Esophagus (tissue), 2 donors: Measurements from ENCODE around the gene DUS3L. TPM values are rescaled to one million over a fixed set of nuclear protein-coding genes. Genes with fewer than 3 reads are reported as not detected.

Source experiments
- H3K27ac ChIP-seq, 2 donors: one replicate each; pipeline ENCODE4 v1.5.1; 2013; ENCODE audit warnings: low read depth in 2 of 2, mild to moderate bottlenecking in 2 of 2, inconsistent platforms in 1 of 2, low read length in 1 of 2, moderate library complexity in 1 of 2
- H3K27me3 ChIP-seq, 2 donors: one replicate each; pipeline ENCODE4 v1.6.1; 2013; ENCODE audit warnings: low read length in 2 of 2, control low read depth in 1 of 2, mild to moderate bottlenecking in 1 of 2; ENCODE audit not compliant: insufficient read depth in 2 of 2, control insufficient read depth in 1 of 2
- H3K36me3 ChIP-seq, 2 donors: one replicate each; pipeline ENCODE4 v1.6.1; 2013; ENCODE audit warnings: low read length in 1 of 2; ENCODE audit not compliant: control insufficient read depth in 2 of 2, insufficient read depth in 2 of 2
- H3K4me1 ChIP-seq, 2 donors: one replicate each; pipeline ENCODE4 v1.6.1; 2013; ENCODE audit warnings: low read length in 1 of 2; ENCODE audit not compliant: control insufficient read depth in 2 of 2, insufficient read depth in 2 of 2
- H3K4me3 ChIP-seq, 2 donors: one replicate each; pipeline ENCODE4 v1.5.1; 2013; ENCODE audit warnings: low read length in 2 of 2, mild to moderate bottlenecking in 2 of 2, low read depth in 1 of 2, moderate library complexity in 1 of 2
- H3K9me3 ChIP-seq, 2 donors: one replicate each; pipeline ENCODE4 v1.6.1; 2013; ENCODE audit warnings: mild to moderate bottlenecking in 2 of 2, low read depth in 1 of 2, low read length in 1 of 2, moderate library complexity in 1 of 2; ENCODE audit not compliant: control insufficient read depth in 2 of 2, insufficient read depth in 1 of 2
- WGBS, 2 donors: extraction: QIAGEN DNeasy Blood & Tissue Kit; methylation state at CpG; one replicate each; pipeline ENCODE4 v1.1.7; 2013; 5-methylcytosine and 5-hydroxymethylcytosine counted together
- polyA plus RNA-seq, 2 donors: library from polyadenylated mRNA; stranded (reverse); fragments of 200-250 nt; gene quantifications; one replicate each; pipeline ENCODE4 v1.2.3, GENCODE V29; 2013
- donor health status: healthy with polysubstance abuse.
- donor health status: Bipolar disorder and iron deficiency.

The DUS3L gene
- polyA plus RNA-seq, 2 donors: 32.3 to 53.9 TPM

DNA sequence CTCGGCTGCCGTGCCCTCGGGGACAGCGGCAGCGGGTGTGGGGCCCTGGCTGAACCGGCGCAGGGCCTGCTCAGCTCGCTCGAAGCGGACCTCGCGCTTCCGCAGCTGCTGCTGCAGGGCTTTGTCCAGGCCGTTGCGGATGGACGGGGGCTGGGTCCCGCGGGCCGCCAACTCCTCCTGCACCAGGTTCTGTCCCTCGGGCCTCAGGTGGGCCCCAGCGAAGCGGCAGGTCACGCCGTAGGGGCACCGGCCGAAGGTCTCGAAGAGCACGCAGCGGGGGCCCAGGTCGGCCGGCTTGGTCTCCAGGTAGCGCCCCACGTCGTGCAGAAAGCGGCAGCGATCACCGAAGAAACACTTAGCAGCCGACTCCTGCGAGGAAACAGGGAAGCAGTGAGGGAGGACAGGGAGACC lies 1.6 kb downstream of the DUS3L start:
- Histone ChIP-seq H3K4me1 (peaks cover 0 to 9% of the 10 kb centered on the region in 2 donors), H3K27ac (peak overlapping the region; percentile 15 to 100), H3K4me3 (peak overlapping the region in 1 of 2 donors; percentile 78), H3K27me3 (no peaks in the 10 kb centered on the region), H3K9me3 (no peaks in the 10 kb centered on the region), H3K36me3 (peaks cover 18 to 43% of the 10 kb centered on the region in 2 donors)
- WGBS, 2 donors: 81 to 90% methylated on average over 39 of the region's 39 CpGs

DNA sequence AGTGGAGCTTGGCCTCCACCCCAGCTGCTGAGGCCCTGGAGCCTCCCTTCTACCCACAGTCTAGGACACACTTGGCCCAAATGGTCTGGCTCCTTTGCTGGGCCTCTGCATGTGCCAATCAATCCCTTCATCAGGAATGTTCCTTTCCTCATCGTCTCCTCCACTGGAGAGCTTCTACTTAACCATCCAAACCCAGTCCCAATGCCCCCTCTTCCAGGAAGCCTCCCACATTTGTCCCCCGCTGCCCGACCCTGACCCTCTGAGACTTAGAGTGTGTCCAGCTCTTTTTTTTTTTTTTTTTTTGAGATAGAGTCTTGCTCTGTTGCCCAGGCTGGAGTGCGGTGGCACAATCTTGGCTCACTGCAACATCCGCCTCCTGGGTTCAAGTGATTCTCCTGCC lies 2.5 kb downstream of the DUS3L start:
- peaks cover 18 to 43% of the 10 kb centered on the region in 2 donors for H3K36me3 ChIP-seq
- H3K4me1 ChIP-seq: peaks cover 0 to 9% of the 10 kb centered on the region in 2 donors
- H3K27me3 ChIP-seq: no peaks in the 10 kb centered on the region
- H3K27ac ChIP-seq: no peak overlapping the region
- H3K9me3 ChIP-seq: no peaks in the 10 kb centered on the region
- 93 to 98% methylated on average over 5 of the region's 5 CpGs for WGBS, 2 donors
- H3K4me3 ChIP-seq: no peak overlapping the region

DNA sequence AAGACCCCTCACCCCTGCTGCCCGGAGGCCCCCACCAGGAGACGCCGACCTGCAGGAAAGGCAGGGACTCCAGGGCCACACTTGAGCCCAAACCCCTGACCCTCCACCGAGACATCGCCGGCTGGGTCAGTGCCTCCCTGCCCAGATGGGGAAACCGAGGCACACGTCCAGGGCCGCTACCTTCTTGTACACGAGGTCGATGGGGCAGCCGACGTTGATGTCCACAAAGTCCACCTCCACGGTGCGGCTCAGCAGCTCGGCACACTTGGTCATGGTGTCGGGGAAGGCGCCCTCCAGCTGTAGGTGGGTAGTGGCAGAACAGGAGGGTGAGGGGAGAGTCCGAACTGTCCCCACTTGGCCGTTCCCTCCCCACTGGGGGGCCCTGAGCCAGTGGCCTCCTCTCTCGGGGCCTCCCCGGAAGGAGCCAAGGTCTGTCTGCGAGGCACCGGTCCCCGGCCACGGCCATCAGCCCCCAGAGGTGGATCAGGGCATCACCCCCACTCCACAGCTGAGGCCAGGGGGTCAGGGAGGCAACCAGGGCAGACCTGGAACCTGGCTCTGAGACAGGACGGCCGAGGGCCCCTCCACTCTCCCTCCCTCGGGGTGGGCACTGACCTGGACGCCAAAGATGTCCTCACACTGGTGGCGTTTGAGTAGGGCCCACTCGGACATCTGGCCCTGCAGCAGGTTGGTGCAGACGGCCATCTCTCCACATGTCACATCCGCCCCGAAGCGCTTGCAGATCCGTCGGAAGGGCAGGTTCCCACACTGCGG lies 3.4 kb downstream of the DUS3L start:
- Histone ChIP-seq H3K36me3 (peaks cover 18 to 43% of the 10 kb centered on the region in 2 donors), H3K4me3 (no peak overlapping the region)
- WGBS, 2 donors: 92% methylated on average over 39 of the region's 39 CpGs

DNA sequence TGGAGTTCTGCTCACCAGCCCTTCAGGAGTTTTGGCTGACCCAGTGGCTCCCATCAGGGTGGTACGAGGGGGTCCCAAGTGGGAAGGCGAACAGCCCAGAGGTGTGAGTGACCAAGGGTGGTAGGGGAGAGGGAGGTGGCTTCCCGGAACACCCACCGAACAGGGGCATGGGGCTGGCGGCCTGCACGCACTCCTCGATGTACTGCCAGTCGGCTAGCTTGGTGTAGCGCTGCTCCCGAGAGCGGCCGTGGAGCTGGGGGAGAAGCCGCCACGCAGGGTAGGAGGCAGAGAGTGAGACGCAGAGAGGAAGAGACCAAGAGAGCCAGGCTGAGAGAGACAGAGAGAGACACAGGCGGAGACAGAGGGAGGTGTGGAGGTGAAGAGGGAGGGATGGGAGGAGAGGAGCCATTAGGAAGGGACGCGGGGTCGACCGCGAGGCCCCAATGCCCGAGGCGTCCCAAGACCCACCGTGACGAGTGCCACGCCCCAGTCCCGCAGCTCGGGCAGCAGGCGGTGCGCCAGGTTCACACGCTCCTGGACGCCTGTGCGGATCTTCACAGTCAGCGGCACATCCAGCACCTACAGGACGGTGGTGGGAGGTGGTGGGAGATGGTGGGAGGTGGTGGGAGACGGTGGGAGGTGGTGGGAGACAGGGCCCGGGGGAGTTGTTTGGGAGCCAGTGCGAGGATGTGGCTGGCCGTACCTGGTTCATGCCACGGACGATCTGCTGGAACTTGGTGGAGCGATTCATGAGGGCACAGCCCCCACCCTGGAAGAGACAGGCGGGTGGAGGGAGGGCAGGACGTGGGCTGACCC lies 4.2 kb downstream of the DUS3L start:
- no peaks in the 10 kb centered on the region for H3K9me3 ChIP-seq
- peaks cover 0 to 9% of the 10 kb centered on the region in 2 donors for H3K4me1 ChIP-seq
- H3K4me3 ChIP-seq: no peak overlapping the region
- H3K27me3 ChIP-seq: no peaks in the 10 kb centered on the region
- no peak overlapping the region for H3K27ac ChIP-seq
- 86 to 91% methylated on average over 42 to 44 of the region's 44 CpGs for WGBS, 2 donors
- H3K36me3 ChIP-seq: peaks cover 18 to 43% of the 10 kb centered on the region in 2 donors

More for the DNA sequence above, 3.4 kb downstream of the DUS3L start:
- Histone ChIP-seq H3K27ac (no peak overlapping the region), H3K9me3 (no peaks in the 10 kb centered on the region), H3K27me3 (no peaks in the 10 kb centered on the region), H3K4me1 (peaks cover 0 to 9% of the 10 kb centered on the region in 2 donors)

DNA sequence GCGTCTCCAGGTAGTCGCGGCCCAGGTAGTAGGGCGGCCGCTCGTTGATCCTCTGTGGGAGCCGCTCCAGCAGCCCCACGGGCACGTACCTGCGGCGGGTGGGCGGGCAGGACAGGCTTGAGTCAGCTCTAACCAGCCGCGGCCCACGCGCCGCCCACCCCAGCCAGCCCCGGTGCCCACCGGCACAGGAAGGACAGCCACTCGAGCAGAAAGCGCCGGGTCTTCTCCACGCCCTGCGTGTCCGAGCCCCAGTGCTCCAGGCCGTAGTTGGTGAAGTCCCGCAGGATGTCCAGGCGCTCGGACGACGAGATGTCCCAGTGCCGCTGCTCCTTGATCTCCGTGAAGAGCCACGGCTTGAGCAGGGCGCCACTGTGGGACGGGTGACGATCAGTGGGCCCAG lies 5.5 kb downstream of the DUS3L start:
- Histone ChIP-seq H3K27ac (no peak overlapping the region), H3K9me3 (no peaks in the 10 kb centered on the region), H3K4me1 (peaks cover 0 to 9% of the 10 kb centered on the region in 2 donors), H3K27me3 (no peaks in the 10 kb centered on the region), H3K4me3 (no peak overlapping the region), H3K36me3 (peaks cover 18 to 43% of the 10 kb centered on the region in 2 donors)
- 88 to 89% methylated on average over 37 of the region's 37 CpGs for WGBS, 2 donors

DNA sequence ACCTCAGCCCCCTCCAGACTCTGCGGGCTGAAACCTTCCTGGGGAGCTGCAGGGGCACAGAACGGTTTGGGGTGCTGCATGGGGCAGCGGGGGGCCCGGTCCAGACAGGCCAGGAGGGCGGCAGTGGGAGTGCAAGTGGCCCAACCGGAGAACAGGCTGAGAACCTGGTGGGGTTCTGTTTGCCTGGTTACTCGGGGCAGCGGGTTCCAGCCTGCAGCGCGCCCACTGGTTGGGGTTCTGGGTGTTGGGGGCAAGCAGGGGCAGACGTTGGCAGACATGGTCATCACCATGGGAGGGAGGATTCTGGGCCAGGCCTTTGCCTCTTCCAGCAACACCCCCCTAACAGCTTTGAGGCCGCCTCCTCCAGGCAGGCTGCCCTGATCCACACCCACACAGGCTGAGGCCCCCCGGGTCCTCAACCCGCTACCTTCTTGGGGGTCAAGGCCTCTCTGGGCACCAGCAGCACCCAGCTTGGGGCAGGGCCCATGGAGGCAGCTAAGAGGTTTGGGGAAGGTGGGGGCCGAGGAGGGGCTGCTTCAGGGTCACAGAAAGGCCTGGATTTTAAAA lies 6.3 kb downstream of the DUS3L start, which contains the start of gene PRR22:
Gene PRR22, minus strand, starts transcription at position 166 of the 567 bp plus-strand sequence. Its CDS starts 86 bp downstream, at position 80.
- Histone ChIP-seq H3K9me3 (no peaks in the 10 kb centered on the region), H3K36me3 (peaks cover 18 to 43% of the 10 kb centered on the region in 2 donors)
- whole genome bisulfite sequencing, 2 donors: 89 to 91% methylated on average over 15 of the region's 15 CpGs

DNA sequence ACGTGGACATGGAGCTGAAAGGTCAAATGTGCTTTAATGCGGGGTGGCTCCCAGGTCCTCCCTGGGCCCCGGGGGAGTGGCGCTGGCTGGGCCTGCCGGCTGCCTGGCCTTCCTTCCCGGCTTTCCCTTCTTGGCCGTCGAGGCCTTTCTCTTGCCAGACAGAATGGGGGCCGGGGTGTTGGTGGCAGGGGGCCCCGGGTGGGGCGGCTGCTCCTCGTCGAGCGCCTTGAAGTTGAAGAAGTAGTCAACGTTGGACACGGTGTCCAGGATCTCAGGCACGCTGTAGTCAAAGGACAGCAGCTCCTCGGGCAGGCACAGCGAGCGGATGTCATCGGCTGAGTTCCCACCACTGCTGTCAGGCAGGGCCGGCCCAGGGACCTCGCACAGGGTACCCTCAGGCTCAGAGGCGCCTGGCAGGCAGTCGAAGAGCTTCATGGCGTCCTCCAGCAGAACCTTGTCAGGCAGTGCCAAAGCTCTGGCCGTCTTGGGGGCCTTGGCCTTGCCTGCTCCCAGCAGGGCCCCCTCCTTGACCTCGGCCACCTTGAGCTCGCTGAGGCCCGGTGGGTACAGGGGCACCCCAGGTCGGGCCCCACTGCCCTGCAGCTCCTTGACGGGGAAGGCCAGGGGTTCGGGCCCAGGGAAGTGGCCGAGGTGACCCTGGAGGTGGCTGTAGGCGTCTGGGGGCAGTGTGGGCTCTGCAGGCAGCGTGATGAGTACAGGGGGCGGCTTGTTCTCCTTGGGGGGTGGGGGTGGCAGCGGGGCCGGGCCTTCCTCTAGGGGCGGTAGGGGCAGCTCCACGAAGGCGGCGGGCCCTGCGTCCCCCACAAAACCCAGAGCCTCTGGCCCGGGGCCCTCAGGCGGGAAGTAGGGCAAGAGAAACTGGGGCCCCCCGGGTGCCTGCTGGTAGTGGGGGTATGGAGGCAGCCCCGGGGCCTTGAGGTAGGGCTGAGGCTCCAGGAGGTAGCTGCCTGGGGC lies 7.7 kb downstream of the DUS3L start:
- H3K27ac ChIP-seq: no peak overlapping the region
- H3K4me1 ChIP-seq: no peaks in the 10 kb centered on the region
- 78 to 82% methylated on average over 46 to 48 of the region's 48 CpGs for WGBS, 2 donors
- no peak overlapping the region for H3K4me3 ChIP-seq
- H3K9me3 ChIP-seq: no peaks in the 10 kb centered on the region
- H3K36me3 ChIP-seq: peaks cover 17 to 36% of the 10 kb centered on the region in 2 donors
- no peaks in the 10 kb centered on the region for H3K27me3 ChIP-seq

More for the DNA sequence above, 6.3 kb downstream of the DUS3L start, which contains the start of gene PRR22:
- peaks cover 0 to 6% of the 10 kb centered on the region in 2 donors for H3K4me1 ChIP-seq
- no peaks in the 10 kb centered on the region for H3K27me3 ChIP-seq
- H3K27ac ChIP-seq: no peak within 1 kb of the TSS
- H3K4me3 ChIP-seq: no peak within 1 kb of the TSS

DNA sequence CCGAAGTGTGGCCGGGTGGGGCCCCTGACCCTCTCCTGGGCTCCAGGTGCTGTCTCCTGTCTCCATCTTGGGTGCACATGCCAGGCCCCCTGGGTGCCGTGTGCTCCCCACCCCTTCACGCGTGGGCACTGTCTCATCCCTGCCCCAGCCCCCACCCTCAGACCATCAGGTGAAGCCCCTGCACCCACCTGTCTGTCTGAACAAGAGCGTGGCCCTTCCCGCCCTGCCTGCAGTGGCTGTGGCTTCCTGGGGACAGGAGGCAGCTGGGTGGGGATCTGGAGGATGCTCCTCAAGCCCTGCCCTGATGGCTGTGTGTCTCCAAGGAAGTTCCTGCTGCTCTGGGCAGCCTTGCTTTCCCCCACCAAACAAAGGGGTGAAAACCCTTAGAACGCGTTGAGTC lies 8.6 kb downstream of the DUS3L start:
- H3K4me3 ChIP-seq: no peak overlapping the region
- H3K27me3 ChIP-seq: no peaks in the 10 kb centered on the region
- 80 to 82% methylated on average over 9 of the region's 9 CpGs for WGBS, 2 donors
- H3K36me3 ChIP-seq: peaks cover 10 to 28% of the 10 kb centered on the region in 2 donors
- no peaks in the 10 kb centered on the region for H3K4me1 ChIP-seq
- H3K27ac ChIP-seq: no peak overlapping the region
- H3K9me3 ChIP-seq: no peaks in the 10 kb centered on the region
